Suprapubic skin (tissue), 4 donors: ENCODE data around the gene FCHO2.

ENCODE experiments used
- CTCF ChIP-seq, 2 donors: fragments of 200-600 bp in 1 of 2; fragments of 450-650 bp in 1 of 2; sonication (generic) in 1 of 2; IDR thresholded peaks; one replicate each; pipeline ENCODE4 v1.5.1; 2016 to 2019; ENCODE audit warnings: antibody characterized with exemption in 2 of 2, mild to moderate bottlenecking in 1 of 2, moderate library complexity in 1 of 2
- EP300 ChIP-seq: sonication (generic); formaldehyde crosslinking; IDR thresholded peaks from one replicate; pipeline ENCODE4 v1.6.1; 2017; ENCODE audit warnings: antibody characterized with exemption
- POLR2A ChIP-seq, 2 donors: fragments of 450-650 bp; IDR thresholded peaks; one replicate each; pipeline ENCODE4 v1.6.1; 2017; ENCODE audit warnings: antibody characterized with exemption in 2 of 2, mild to moderate bottlenecking in 2 of 2, moderate library complexity in 2 of 2
- POLR2AphosphoS5 ChIP-seq, 3 donors: sonication (generic); formaldehyde crosslinking; IDR thresholded peaks; one replicate each; pipeline ENCODE4 v1.6.1; 2017; ENCODE audit warnings: antibody characterized with exemption in 3 of 3

GRCh38 chr5:72938206-72938605 lies 17.6 kb upstream of the FCHO2 start:
- TF ChIP-seq POLR2A (IDR thresholded peaks at IDR 0.05) (no peak), EP300 (no peak), CTCF (IDR thresholded peaks at IDR 0.05) (no peak), POLR2AphosphoS5 (IDR thresholded peaks at IDR 0.05) (no peak)
